K562 (cell line): ENCODE results near the gene BRME1. TPM values are rescaled to one million over a fixed set of nuclear protein-coding genes. Genes with fewer than 3 reads are reported as not detected.

Source experiments
- BCOR ChIP-seq: fragments of 450-650 bp; IDR thresholded peaks from 2 replicates; pipeline ENCODE4 v1.6.1; 2016
- CBFA2T3 ChIP-seq: fragments of 450-650 bp; IDR thresholded peaks from 2 replicates; pipeline ENCODE4 v1.6.1; 2017
- CBX2 ChIP-seq: fragments of 200-600 bp; sonication (generic); IDR thresholded peaks from one replicate; pipeline ENCODE4 v1.6.1; 2012; ENCODE audit warnings: mild to moderate bottlenecking, low read length, inconsistent platforms; ENCODE audit not compliant: insufficient read depth, poor library complexity, severe bottlenecking
- DPF2 ChIP-seq: fragments of 450-650 bp; IDR thresholded peaks from 2 replicates; pipeline ENCODE4 v1.6.1; 2016
- KDM1A ChIP-seq, 2 experiments: fragments of 450-650 bp; IDR thresholded peaks; 2 replicates each; pipeline ENCODE4 v1.6.1; 2016; ENCODE audit warnings: mild to moderate bottlenecking in 2 of 2
- KDM2B ChIP-seq: fragments of 250-450 bp; sonication (Bioruptor Pico); IDR thresholded peaks from 2 replicates; pipeline ENCODE4 v1.8.0; 2021; ENCODE audit warnings: mild to moderate bottlenecking, moderate library complexity
- MAFK ChIP-seq: IDR thresholded peaks from 2 replicates; pipeline ENCODE4 v1.6.1; 2011; ENCODE audit warnings: low read length, improper control_type of control experiment
- MAX ChIP-seq: sonication (generic); formaldehyde crosslinking; IDR thresholded peaks from 2 replicates; pipeline ENCODE4 v1.9.0; 2022; ENCODE audit warnings: mild to moderate bottlenecking, missing genetic modification reagents
- PTBP1 ChIP-seq: fragments of 200-400 bp; formaldehyde crosslinking; IDR thresholded peaks from 2 replicates; pipeline ENCODE4 v1.6.1; 2017; ENCODE audit warnings: low read depth, low read length
- PTRF ChIP-seq: fragments of 450-650 bp; IDR thresholded peaks from 2 replicates; pipeline ENCODE4 v1.6.1; 2016; ENCODE audit warnings: mild to moderate bottlenecking, missing genetic modification characterization, missing compliant biosample characterization
- SOX6 ChIP-seq: fragments of 450-650 bp; IDR thresholded peaks from 2 replicates; pipeline ENCODE4 v1.6.1; 2014; ENCODE audit warnings: mild to moderate bottlenecking
- TAF7 ChIP-seq: fragments of 450-650 bp; IDR thresholded peaks from 2 replicates; pipeline ENCODE4 v1.6.1; 2016; ENCODE audit warnings: missing genetic modification characterization, missing compliant biosample characterization
- U2AF1 ChIP-seq: fragments of 200-400 bp; formaldehyde crosslinking; optimal IDR thresholded peaks from 2 replicates; pipeline ENCODE3; 2017; ENCODE audit warnings: mild to moderate bottlenecking, low read depth, low read length, moderate library complexity
- WHSC1 ChIP-seq: IDR thresholded peaks from one replicate; pipeline ENCODE4 v1.6.1; 2012; ENCODE audit warnings: low read length, control low read depth, inconsistent platforms
- ZNF133 ChIP-seq: fragments of 250-450 bp; sonication (Bioruptor Pico); IDR thresholded peaks from 2 replicates; pipeline ENCODE4 v1.4.0; 2020; ENCODE audit warnings: mild to moderate bottlenecking
- ZNF316 ChIP-seq: fragments of 450-650 bp; IDR thresholded peaks from 2 replicates; pipeline ENCODE4 v1.6.1; 2016
- ZNF644 ChIP-seq: fragments of 200-800 bp; sonication (Bioruptor generic); IDR thresholded peaks from 2 replicates; pipeline ENCODE4 v1.6.1; 2016; ENCODE audit warnings: low read depth, missing genetic modification characterization, missing compliant biosample characterization
- ZNF707 ChIP-seq: fragments of 250-450 bp; sonication (Bioruptor Pico); conservative IDR thresholded peaks from 2 replicates; pipeline ENCODE4 v1.8.0; 2022; ENCODE audit warnings: inconsistent platforms, mild to moderate bottlenecking, moderate library complexity
- ZNF778 ChIP-seq: fragments of 450-650 bp; formaldehyde crosslinking; IDR thresholded peaks from 2 replicates; pipeline ENCODE4 v1.4.0; 2020; ENCODE audit warnings: mild to moderate bottlenecking, moderate library complexity
- polyA plus RNA-seq, 8 experiments: library from polyadenylated mRNA; depleted of rRNA in 4 of 8; stranded (reverse) in 5 of 8; unstranded in 3 of 8; fragments of >200 nt; fragmentation: Nextera tagmentation in 2 of 8; fragmentation: Illumina TruSeq in 1 of 8; extraction: Ambion mirVana in 2 of 8; extraction: Trizol in 1 of 8; gene quantifications; 2 replicates each; pipeline versions ENCODE4 v1.2.1 to v1.2.3, GENCODE V29; 2011 to 2014; ENCODE audit warnings: inconsistent platforms in 1 of 8, missing spikeins in 1 of 8
- total RNA-seq, 7 experiments: library from RNA; depleted of rRNA in 6 of 7; stranded (reverse); fragments of >200 nt in 6 of 7; fragmentation: Illumina TruSeq in 2 of 7; extraction: Trizol in 2 of 7; gene quantifications; 2 replicates each; pipeline versions ENCODE4 v1.2.1 to v1.2.3, GENCODE V29; 2011 to 2021; ENCODE audit warnings: low replicate concordance in 1 of 7
- TF ChIP-seq, protein P1 (sequence below), 3 experiments: IDR thresholded peaks in 2 of 3; conservative IDR thresholded peaks in 1 of 3; 2 replicates each; pipeline ENCODE4 v1.5.1; 2011 to 2012; ENCODE audit warnings: low read length in 3 of 3, mild to moderate bottlenecking in 3 of 3, control low read depth in 2 of 3, improper control_type of control experiment in 1 of 3, inconsistent platforms in 1 of 3, low read depth in 1 of 3, mixed read lengths in 1 of 3, moderate library complexity in 1 of 3; ENCODE audit not compliant: insufficient read depth in 2 of 3
- TF ChIP-seq, protein P2 (sequence below): fragments of 450-650 bp; IDR thresholded peaks from one replicate; pipeline ENCODE4 v1.6.1; 2018; ENCODE audit warnings: mild to moderate bottlenecking, moderate library complexity; ENCODE audit not compliant: partially characterized antibody

The BRME1 gene
- total and polyA plus RNA-seq, 9 of the 15 experiments (the other 6 are each of a cell fraction or from before 2014, with no cell fraction given): 0.75 to 6.1 (median 3.6) TPM

DNA sequence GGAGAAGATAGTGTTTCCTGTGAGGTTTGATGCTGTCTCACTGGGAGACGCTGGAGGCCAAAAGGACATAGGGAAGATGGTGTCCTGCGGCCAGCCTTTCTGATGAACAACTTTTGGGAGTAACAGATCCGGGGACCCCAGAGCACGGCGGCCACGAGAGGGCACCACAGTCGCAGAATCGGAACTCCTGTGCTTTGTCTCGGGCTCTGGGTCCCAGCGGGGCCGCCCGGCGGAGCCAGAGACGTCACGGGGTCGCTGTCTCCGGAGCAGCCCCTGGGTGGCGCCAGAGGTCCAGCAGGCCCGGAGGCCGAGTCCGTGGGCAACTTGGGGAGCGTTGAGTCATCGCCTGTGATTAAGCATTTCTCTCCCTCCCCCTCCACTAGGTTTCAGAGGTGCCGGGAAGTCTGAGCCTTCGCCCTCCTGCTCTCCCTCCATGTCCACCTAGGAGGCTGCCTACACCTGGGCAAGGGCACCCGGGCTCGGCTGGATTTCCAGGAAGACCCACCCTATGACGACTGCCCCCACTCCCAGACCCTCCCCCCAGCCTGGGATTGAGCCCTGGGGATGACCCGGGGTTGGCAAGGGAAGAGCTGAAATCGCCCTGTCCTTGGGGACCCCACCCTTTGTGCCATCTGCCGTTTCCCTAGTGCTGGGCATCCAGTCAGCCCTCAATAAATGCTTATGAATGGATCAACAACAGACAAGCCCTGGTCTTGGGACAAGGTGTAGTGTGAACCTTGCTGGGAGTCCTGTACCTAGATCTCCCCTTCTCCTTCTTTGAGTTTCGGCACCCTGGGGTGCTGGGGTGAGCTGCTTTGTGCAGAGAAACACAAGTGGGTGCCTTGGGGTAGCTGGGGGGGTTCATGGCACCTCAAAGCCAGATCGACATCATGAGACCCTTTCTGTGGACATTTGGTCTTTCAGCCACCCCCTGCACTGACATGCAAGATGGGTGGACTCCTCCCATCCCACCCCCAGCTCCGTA lies 25.6 kb downstream of the BRME1 start (continued):
- TF ChIP-seq MAX (CRISPR knock-in tag): peak; percentile 37; the same call in 1 of the 2 replicates
- TF ChIP-seq CBFA2T3: no peak
- TF ChIP-seq TAF7: peak; percentile 35; the same call in 1 of the 2 replicates
- TF ChIP-seq PTBP1: 0 out of 2 replicates have a peak, but pooled peaks have one; percentile 35
- peak; percentile 61 for TF ChIP-seq SOX6
- TF ChIP-seq ZNF707 (CRISPR knock-in tag): no peak
- no peak for TF ChIP-seq ZNF133
- peak; percentile 94 for TF ChIP-seq ZNF316
- TF ChIP-seq DPF2: peak; percentile 85
- TF ChIP-seq, protein P1, sequence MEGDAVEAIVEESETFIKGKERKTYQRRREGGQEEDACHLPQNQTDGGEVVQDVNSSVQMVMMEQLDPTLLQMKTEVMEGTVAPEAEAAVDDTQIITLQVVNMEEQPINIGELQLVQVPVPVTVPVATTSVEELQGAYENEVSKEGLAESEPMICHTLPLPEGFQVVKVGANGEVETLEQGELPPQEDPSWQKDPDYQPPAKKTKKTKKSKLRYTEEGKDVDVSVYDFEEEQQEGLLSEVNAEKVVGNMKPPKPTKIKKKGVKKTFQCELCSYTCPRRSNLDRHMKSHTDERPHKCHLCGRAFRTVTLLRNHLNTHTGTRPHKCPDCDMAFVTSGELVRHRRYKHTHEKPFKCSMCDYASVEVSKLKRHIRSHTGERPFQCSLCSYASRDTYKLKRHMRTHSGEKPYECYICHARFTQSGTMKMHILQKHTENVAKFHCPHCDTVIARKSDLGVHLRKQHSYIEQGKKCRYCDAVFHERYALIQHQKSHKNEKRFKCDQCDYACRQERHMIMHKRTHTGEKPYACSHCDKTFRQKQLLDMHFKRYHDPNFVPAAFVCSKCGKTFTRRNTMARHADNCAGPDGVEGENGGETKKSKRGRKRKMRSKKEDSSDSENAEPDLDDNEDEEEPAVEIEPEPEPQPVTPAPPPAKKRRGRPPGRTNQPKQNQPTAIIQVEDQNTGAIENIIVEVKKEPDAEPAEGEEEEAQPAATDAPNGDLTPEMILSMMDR (IDR thresholded peaks at IDR 0.05 in 2 of 3, conservative IDR thresholded peaks at IDR 0.05 in 1 of 3; ENCODE audit: insufficient read depth in 2 of 3, low read depth in 1 of 3, low read length in 3 of 3): peak; percentile 99 to 100 (median 99)
- TF ChIP-seq ZNF644: no peak
- TF ChIP-seq ZNF778: no peak
- peak; percentile 76 for TF ChIP-seq MAFK
- TF ChIP-seq BCOR: 0 out of 2 replicates have a peak, but pooled peaks have one; percentile 25
- no peak for TF ChIP-seq U2AF1
- no peak for TF ChIP-seq WHSC1
- no peak for TF ChIP-seq PTRF (tag)
- TF ChIP-seq CBX2: no peak
- peak in 1 of 2 experiments; percentile 45; a peak in 1 of 4 replicates for TF ChIP-seq KDM1A (IDR thresholded peaks at IDR 0.05)
- TF ChIP-seq KDM2B (CRISPR knock-in tag): no peak
- TF ChIP-seq, protein P2, sequence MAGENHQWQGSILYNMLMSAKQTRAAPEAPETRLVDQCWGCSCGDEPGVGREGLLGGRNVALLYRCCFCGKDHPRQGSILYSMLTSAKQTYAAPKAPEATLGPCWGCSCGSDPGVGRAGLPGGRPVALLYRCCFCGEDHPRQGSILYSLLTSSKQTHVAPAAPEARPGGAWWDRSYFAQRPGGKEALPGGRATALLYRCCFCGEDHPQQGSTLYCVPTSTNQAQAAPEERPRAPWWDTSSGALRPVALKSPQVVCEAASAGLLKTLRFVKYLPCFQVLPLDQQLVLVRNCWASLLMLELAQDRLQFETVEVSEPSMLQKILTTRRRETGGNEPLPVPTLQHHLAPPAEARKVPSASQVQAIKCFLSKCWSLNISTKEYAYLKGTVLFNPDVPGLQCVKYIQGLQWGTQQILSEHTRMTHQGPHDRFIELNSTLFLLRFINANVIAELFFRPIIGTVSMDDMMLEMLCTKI: no peak
